ENCODE measurements around the gene UNC79.

The UNC79 gene

GRCh38 chr14:93705513-93706156, 274.9 kb downstream of the UNC79 start:
- no peak for TF ChIP-seq CTCF (IDR thresholded peaks at IDR 0.05)

GRCh38 chr14:93706360-93706955, 275.7 kb downstream of the UNC79 start:
- no peak for TF ChIP-seq CTCF (IDR thresholded peaks at IDR 0.05)

- TF ChIP-seq CTCF (IDR thresholded peaks at IDR 0.05): no peak
Measured at GRCh38 chr14:93707475-93707874, 276.7 kb downstream of the UNC79 start.

GRCh38 chr14:93708311-93708734, 277.6 kb downstream of the UNC79 start:
- no peak for TF ChIP-seq CTCF (IDR thresholded peaks at IDR 0.05)

- no peak for TF ChIP-seq CTCF (IDR thresholded peaks at IDR 0.05)
Measured at GRCh38 chr14:93708800-93709199, 278.1 kb downstream of the UNC79 start.

GRCh38 chr14:93709249-93709648, 278.5 kb downstream of the UNC79 start:
- no peak for TF ChIP-seq CTCF (IDR thresholded peaks at IDR 0.05)

- TF ChIP-seq CTCF (IDR thresholded peaks at IDR 0.05): no peak
Measured at GRCh38 chr14:93712079-93712837, 281.5 kb downstream of the UNC79 start.
